Caco-2 (cell line): ENCODE results near the gene SPACA1. TPM values are rescaled to one million over a fixed set of nuclear protein-coding genes. Genes with fewer than 3 reads are reported as not detected.

ENCODE experiments used
- BruUV-seq: library from RNA; stranded (reverse); fragments of 400-500 nt; replicated peaks from 2 replicates; lab custom pipeline; 2021; lab: Mats Ljungman, UMichigan
- CTCF ChIA-PET: fragments of 300-600 bp; sonication (Branson Sonifier 250); formaldehyde crosslinking; loops from one replicate; lab custom pipeline; 2022; ENCODE audit warnings: antibody characterized with exemption; lab: Charles Lee
- POLR2A ChIA-PET: fragments of 300-600 bp; sonication (Branson Sonifier 250); formaldehyde crosslinking; loops from one replicate; lab custom pipeline; 2022; ENCODE audit warnings: antibody characterized with exemption; lab: Charles Lee
- DNase-seq, 2 experiments: peaks; one replicate each; pipeline versions ENCODE4 v3.0.0 to v3.0.0-alpha.2; 2020 to 2022
- H3K27me3 ChIP-seq: replicated peaks from 2 replicates; pipeline ENCODE4 v1.6.0; 2011; ENCODE audit warnings: low read length; ENCODE audit not compliant: control insufficient read depth, insufficient read depth
- H3K36me3 ChIP-seq: 2 replicates; pipeline ENCODE4 v1.5.1; 2011; ENCODE audit warnings: low read length; ENCODE audit not compliant: control insufficient read depth, insufficient read depth
- H3K4me1 ChIP-seq: fragments of 250-450 bp; sonication (Bioruptor Pico); 2 replicates; pipeline ENCODE4 v1.5.1; 2020; ENCODE audit warnings: mild to moderate bottlenecking
- H3K4me3 ChIP-seq: 2 replicates; pipeline ENCODE4 v1.5.1; 2011; ENCODE audit warnings: low read depth, mild to moderate bottlenecking, control low read depth, low read length
- H3K9me3 ChIP-seq: fragments of 250-450 bp; sonication (Bioruptor Pico); 2 replicates; pipeline ENCODE4 v1.5.1; 2020; ENCODE audit warnings: mild to moderate bottlenecking, moderate library complexity
- H3K27ac Mint-ChIP-seq: one replicate; pipeline ENCODE4 v1.8.0; 2022; ENCODE audit warnings: mixed read lengths; ENCODE audit not compliant: unreplicated experiment
- H3K27me3 Mint-ChIP-seq: one replicate; pipeline ENCODE4 v1.8.0; 2022; ENCODE audit warnings: mixed read lengths; ENCODE audit not compliant: insufficient read depth, unreplicated experiment
- H3K36me3 Mint-ChIP-seq: one replicate; pipeline ENCODE4 v1.8.0; 2022; ENCODE audit warnings: mild to moderate bottlenecking, mixed read lengths; ENCODE audit not compliant: insufficient read depth, unreplicated experiment
- H3K4me1 Mint-ChIP-seq: one replicate; pipeline ENCODE4 v1.8.0; 2022; ENCODE audit warnings: low read depth, mixed read lengths; ENCODE audit not compliant: unreplicated experiment
- H3K4me3 Mint-ChIP-seq: one replicate; pipeline ENCODE4 v1.8.0; 2022; ENCODE audit warnings: mild to moderate bottlenecking, moderate library complexity, mixed read lengths; ENCODE audit not compliant: unreplicated experiment
- H3K9me3 Mint-ChIP-seq: one replicate; pipeline ENCODE4 v1.8.0; 2022; ENCODE audit warnings: mixed read lengths; ENCODE audit not compliant: unreplicated experiment
- intact Hi-C: fragments of 100-400 bp; cut with micrococcal nuclease; formaldehyde crosslinking; loops from one replicate; pipeline ENCODE4 v1.10.0; 2022; ENCODE audit not compliant: unreplicated experiment
- total RNA-seq: library from RNA; stranded (reverse); gene quantifications from 2 replicates; pipeline ENCODE4 v1.2.3, GENCODE V29; 2022
- TF ChIP-seq, protein P1 (sequence below), 2 experiments: fragments of 200-600 bp in 1 of 2; IDR thresholded peaks; 1 replicate in 1 of 2; 2 replicates in 1 of 2; pipeline versions ENCODE4 v1.5.1 to v1.8.0; 2011 to 2022; ENCODE audit warnings: antibody characterized with exemption in 1 of 2, control low read depth in 1 of 2, inconsistent platforms in 1 of 2, low read depth in 1 of 2, low read length in 1 of 2, mild to moderate bottlenecking in 1 of 2, moderate library complexity in 1 of 2; ENCODE audit not compliant: insufficient read depth in 1 of 2, severe bottlenecking in 1 of 2, unreplicated experiment in 1 of 2

The SPACA1 gene
- total RNA-seq, 1 experiment from 2014 or later, result not detected

GRCh38 chr6:88008831-88009231 is 38.8 kb upstream of the SPACA1 start:
- TF ChIP-seq, protein P1, sequence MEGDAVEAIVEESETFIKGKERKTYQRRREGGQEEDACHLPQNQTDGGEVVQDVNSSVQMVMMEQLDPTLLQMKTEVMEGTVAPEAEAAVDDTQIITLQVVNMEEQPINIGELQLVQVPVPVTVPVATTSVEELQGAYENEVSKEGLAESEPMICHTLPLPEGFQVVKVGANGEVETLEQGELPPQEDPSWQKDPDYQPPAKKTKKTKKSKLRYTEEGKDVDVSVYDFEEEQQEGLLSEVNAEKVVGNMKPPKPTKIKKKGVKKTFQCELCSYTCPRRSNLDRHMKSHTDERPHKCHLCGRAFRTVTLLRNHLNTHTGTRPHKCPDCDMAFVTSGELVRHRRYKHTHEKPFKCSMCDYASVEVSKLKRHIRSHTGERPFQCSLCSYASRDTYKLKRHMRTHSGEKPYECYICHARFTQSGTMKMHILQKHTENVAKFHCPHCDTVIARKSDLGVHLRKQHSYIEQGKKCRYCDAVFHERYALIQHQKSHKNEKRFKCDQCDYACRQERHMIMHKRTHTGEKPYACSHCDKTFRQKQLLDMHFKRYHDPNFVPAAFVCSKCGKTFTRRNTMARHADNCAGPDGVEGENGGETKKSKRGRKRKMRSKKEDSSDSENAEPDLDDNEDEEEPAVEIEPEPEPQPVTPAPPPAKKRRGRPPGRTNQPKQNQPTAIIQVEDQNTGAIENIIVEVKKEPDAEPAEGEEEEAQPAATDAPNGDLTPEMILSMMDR (IDR thresholded peaks at IDR 0.05; ENCODE audit: insufficient read depth in 1 of 2, low read depth in 1 of 2, low read length in 1 of 2, severe bottlenecking in 1 of 2, unreplicated experiment in 1 of 2), result no peak
- ChIA-PET CTCF (no interaction called here), POLR2A (no interaction called here)
- H3K27me3 ChIP-seq, result no peaks in the 10 kb centered on the region
- Mint-ChIP-seq H3K9me3 (no peaks in the 10 kb centered on the region), H3K27ac (no peak overlapping the region), H3K4me3 (no peak overlapping the region), H3K27me3 (peaks cover 2% of the 10 kb centered on the region), H3K36me3 (no peaks in the 10 kb centered on the region), H3K4me1 (no peaks in the 10 kb centered on the region)
- H3K4me1 ChIP-seq, result no peaks in the 10 kb centered on the region
- no TSS peak for BruUV-seq
- H3K36me3 ChIP-seq, result no peaks in the 10 kb centered on the region
- no peak for DNase-seq
- H3K9me3 ChIP-seq, result no peaks in the 10 kb centered on the region
- H3K4me3 ChIP-seq, result no peak overlapping the region
- intact Hi-C loops, result no loop called here

DNA sequence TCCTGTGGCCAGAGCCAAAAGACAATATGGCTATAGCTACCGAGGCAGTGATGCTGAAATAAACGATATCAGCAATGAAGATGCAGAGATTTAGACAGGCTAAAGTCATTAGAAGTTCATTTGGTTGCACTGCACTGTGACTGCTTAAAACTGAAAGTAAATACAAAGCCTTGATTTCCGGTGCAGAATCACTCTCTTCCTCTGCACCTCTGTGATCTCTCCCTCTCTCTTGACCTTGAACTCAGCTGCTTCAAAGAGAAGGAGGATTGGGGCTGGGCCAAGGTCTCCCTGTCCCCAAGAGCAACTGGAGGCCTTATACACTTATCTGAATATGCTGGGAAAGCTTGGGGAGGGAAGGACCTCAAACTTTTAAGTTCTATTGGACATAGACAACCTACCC is 34.6 kb upstream of the SPACA1 start:
- no peaks in the 10 kb centered on the region for H3K4me1 Mint-ChIP-seq
- H3K27ac Mint-ChIP-seq, result no peak overlapping the region
- H3K36me3 Mint-ChIP-seq, result no peaks in the 10 kb centered on the region
- Histone ChIP-seq H3K36me3 (no peaks in the 10 kb centered on the region), H3K4me3 (no peak overlapping the region), H3K9me3 (no peaks in the 10 kb centered on the region), H3K27me3 (no peaks in the 10 kb centered on the region), H3K4me1 (no peaks in the 10 kb centered on the region)
- TF ChIP-seq, protein P1 (IDR thresholded peaks at IDR 0.05; ENCODE audit: insufficient read depth in 1 of 2, low read depth in 1 of 2, low read length in 1 of 2, severe bottlenecking in 1 of 2, unreplicated experiment in 1 of 2), result no peak
- BruUV-seq, result no TSS peak
- no peaks in the 10 kb centered on the region for H3K27me3 Mint-ChIP-seq
- no peak for DNase-seq
- intact Hi-C loops, result no loop called here
- CTCF ChIA-PET, result no interaction called here
- H3K4me3 Mint-ChIP-seq, result no peak overlapping the region
- POLR2A ChIA-PET, result no interaction called here
- H3K9me3 Mint-ChIP-seq, result no peaks in the 10 kb centered on the region

GRCh38 chr6:88013554-88013953 is 34.1 kb upstream of the SPACA1 start:
- Mint-ChIP-seq H3K4me3 (no peak overlapping the region), H3K27ac (no peak overlapping the region), H3K4me1 (no peaks in the 10 kb centered on the region), H3K27me3 (no peaks in the 10 kb centered on the region), H3K9me3 (no peaks in the 10 kb centered on the region), H3K36me3 (no peaks in the 10 kb centered on the region)
- H3K4me1 ChIP-seq, result no peaks in the 10 kb centered on the region
- intact Hi-C loops, result no loop called here
- ChIA-PET CTCF (interaction anchor here (0.9 kb wide), 1 partner anchor 80 kb away, joined by 3 read pairs; no protein-coding TSS in a partner anchor), POLR2A (interaction anchor here (0.6 kb wide), 1 partner anchor 172 kb away, joined by 3 read pairs; no protein-coding TSS in a partner anchor)
- H3K4me3 ChIP-seq, result no peak overlapping the region
- H3K9me3 ChIP-seq, result no peaks in the 10 kb centered on the region
- no peaks in the 10 kb centered on the region for H3K36me3 ChIP-seq
- BruUV-seq, result no TSS peak
- H3K27me3 ChIP-seq, result no peaks in the 10 kb centered on the region
- DNase-seq, result no peak
- TF ChIP-seq, protein P1 (IDR thresholded peaks at IDR 0.05; ENCODE audit: insufficient read depth in 1 of 2, low read depth in 1 of 2, low read length in 1 of 2, severe bottlenecking in 1 of 2, unreplicated experiment in 1 of 2), result no peak
